AG09319 (cell line): ENCODE data around the gene DZIP1L.
"Not testable (repeated sequence)": the region's sequence is repeated elsewhere in the genome, so short reads cannot be mapped to it uniquely, and the experiment has no call there.

Experiments used
- DNase-seq: peaks from one replicate; pipeline ENCODE4 v3.0.0-alpha.2; 2010; ENCODE audit warnings: low read depth; ENCODE audit errors: extremely low read depth
- CTCF ChIP-seq: IDR thresholded peaks from 2 replicates; pipeline ENCODE4 v1.5.1; 2011; ENCODE audit warnings: low read depth, mild to moderate bottlenecking, inconsistent platforms, low read length, moderate library complexity

The DZIP1L gene

DNA sequence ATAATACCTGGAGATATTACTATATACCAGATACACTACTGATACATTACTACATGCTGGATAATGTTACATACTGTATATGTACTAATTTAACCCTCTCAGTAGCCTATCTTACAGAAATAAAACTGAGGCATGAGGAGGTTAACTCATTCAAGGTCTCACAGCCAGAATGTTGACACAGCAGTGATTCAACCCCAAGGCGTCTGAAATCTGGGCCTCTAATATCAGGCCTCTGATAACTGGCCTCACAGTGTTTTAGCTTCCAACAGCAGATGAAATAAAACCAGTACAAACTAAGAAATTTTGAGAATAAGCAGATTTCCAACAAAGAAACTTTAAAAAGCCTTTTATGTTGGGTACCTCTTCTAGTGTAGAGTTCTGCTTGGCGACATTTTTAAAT lies 23.4 kb downstream of the DZIP1L start:
- TF ChIP-seq CTCF = no peak
- no peak for DNase-seq

DNA sequence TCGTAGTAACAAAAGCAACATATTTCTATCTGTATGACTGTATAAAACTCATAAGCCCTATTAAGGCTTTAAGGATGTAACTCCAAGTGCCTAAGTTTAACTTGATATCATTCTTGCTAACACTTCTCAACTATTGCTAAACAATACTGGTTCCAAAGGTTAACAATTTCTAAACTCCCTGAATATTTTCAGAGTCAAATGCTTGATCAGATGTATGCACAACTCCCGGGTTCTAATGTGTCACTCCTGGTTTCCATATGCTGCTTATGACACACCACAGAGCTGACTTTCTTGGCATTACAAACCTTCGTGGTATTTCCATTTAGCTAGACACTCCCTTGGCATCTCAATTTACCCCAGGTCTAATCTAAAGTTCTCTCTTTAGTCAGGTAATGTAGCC lies 26.3 kb downstream of the DZIP1L start:
- no peak for DNase-seq

GRCh38 chr3:138085745-138086144 lies 29.7 kb downstream of the DZIP1L start:
- DNase-seq = not testable (repeated sequence)

More for the DNA sequence above, 26.3 kb downstream of the DZIP1L start:
- no peak for TF ChIP-seq CTCF

GRCh38 chr3:138084196-138084595 lies 31.2 kb downstream of the DZIP1L start:
- no peak for DNase-seq
- no peak for TF ChIP-seq CTCF

DNA sequence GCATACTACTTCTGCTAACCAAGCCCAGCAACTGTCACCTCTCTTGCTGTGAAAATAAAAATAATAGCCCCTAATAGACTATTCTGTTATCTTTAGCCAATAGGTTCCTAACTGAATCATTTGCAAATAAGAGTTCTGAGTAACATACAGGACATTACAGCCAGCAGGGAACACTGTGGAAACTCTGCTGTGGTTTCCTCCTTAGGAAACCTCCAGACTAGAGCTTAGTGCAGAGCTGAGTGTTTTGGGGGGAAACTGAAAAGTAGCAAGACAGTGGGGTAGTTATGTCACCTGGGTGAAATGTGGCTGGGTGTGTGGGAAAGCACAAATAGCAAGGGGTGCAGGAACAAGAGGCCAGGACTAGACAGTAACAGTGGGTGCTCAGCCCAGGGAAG lies 32.4 kb downstream of the DZIP1L start:
- TF ChIP-seq CTCF = no peak
- DNase-seq = no peak

- no peak for DNase-seq
- no peak for TF ChIP-seq CTCF
These were observed 33.1 kb downstream of the DZIP1L start for GRCh38 chr3:138082085-138082991.

- no peak for TF ChIP-seq CTCF
- DNase-seq = no peak
These were observed 33.9 kb downstream of the DZIP1L start for GRCh38 chr3:138081371-138082084.
